Hepatocyte (in vitro differentiated cells): ENCODE measurements around the gene TF.

ENCODE experiments used
- CTCF ChIP-seq: fragments of 200-600 bp; sonication (generic); IDR thresholded peaks from 2 replicates; pipeline ENCODE4 v1.5.1; 2016; ENCODE audit warnings: antibody characterized with exemption, mild to moderate bottlenecking; ENCODE audit not compliant: poor library complexity
- EZH2 ChIP-seq: fragments of 200-600 bp; sonication (generic); IDR thresholded peaks from 2 replicates; pipeline ENCODE4 v1.6.1; 2016; ENCODE audit warnings: antibody characterized with exemption, mild to moderate bottlenecking, borderline replicate concordance

GRCh38 chr3:133747373-133747772 lies 1.2 kb downstream of the TF start:
- TF ChIP-seq CTCF, result no peak
- no peak for TF ChIP-seq EZH2
